ENCODE results near the gene CDKAL1.

Gene CDKAL1

GRCh38 chr6:21037453-21037852 is 503.2 kb downstream of the CDKAL1 start:
- no peak for DNase-seq (ENCODE audit: extremely low spot score)
- CTCF ChIA-PET, result no interaction called here
- POLR2A ChIA-PET, result no interaction called here
- no peak for TF ChIP-seq FOXM1 (IDR thresholded peaks at IDR 0.05; ENCODE audit: borderline replicate concordance)
- TF ChIP-seq FOXK2 (IDR thresholded peaks at IDR 0.05), result no peak
- no peak for TF ChIP-seq FOXA1 (IDR thresholded peaks at IDR 0.05)
- no peak for TF ChIP-seq BHLHE40 (IDR thresholded peaks at IDR 0.05; ENCODE audit: borderline replicate concordance)
- TF ChIP-seq NFRKB (IDR thresholded peaks at IDR 0.05), result no peak
- TF ChIP-seq PKNOX1 (IDR thresholded peaks at IDR 0.05), result no peak
- TF ChIP-seq ARNT (IDR thresholded peaks at IDR 0.05), result no peak
- no peak for TF ChIP-seq CTBP1 (IDR thresholded peaks at IDR 0.05; ENCODE audit: borderline replicate concordance)
- no peak for TF ChIP-seq ELF4 (IDR thresholded peaks at IDR 0.05)
- TF ChIP-seq LEF1 (IDR thresholded peaks at IDR 0.05; ENCODE audit: borderline replicate concordance), result no peak

GRCh38 chr6:21039926-21040325 is 505.7 kb downstream of the CDKAL1 start:
- CTCF ChIA-PET, result no interaction called here
- TF ChIP-seq HDGF (IDR thresholded peaks at IDR 0.05; ENCODE audit: borderline replicate concordance) (no peak), NFRKB (IDR thresholded peaks at IDR 0.05) (no peak), PKNOX1 (IDR thresholded peaks at IDR 0.05) (no peak), FOXK2 (IDR thresholded peaks at IDR 0.05) (no peak), TARDBP (IDR thresholded peaks at IDR 0.05) (no peak)
- no peak for DNase-seq (ENCODE audit: extremely low spot score)
- POLR2A ChIA-PET, result no interaction called here

GRCh38 chr6:21045135-21045700 is 511.0 kb downstream of the CDKAL1 start:
- no peak for DNase-seq (ENCODE audit: extremely low spot score)
- TF ChIP-seq TARDBP (IDR thresholded peaks at IDR 0.05), result no peak
- TF ChIP-seq L3MBTL2 (conservative IDR thresholded peaks at IDR 0.05), result no peak
- no peak for TF ChIP-seq ZNF384 (IDR thresholded peaks at IDR 0.05)
- no peak for TF ChIP-seq PKNOX1 (IDR thresholded peaks at IDR 0.05)
- no peak for TF ChIP-seq BHLHE40 (IDR thresholded peaks at IDR 0.05; ENCODE audit: borderline replicate concordance)
- no peak for TF ChIP-seq CTBP1 (IDR thresholded peaks at IDR 0.05; ENCODE audit: borderline replicate concordance)
- ChIA-PET CTCF (no interaction called here), POLR2A (no interaction called here)

GRCh38 chr6:21046276-21046675 is 512.0 kb downstream of the CDKAL1 start:
- ChIA-PET POLR2A (interaction anchor here (0.6 kb wide), 1 partner anchor 112 kb away, joined by 8 read pairs; no protein-coding TSS in a partner anchor), CTCF (no interaction called here)
- TF ChIP-seq FOXA1 (IDR thresholded peaks at IDR 0.05) (no peak), LEF1 (IDR thresholded peaks at IDR 0.05; ENCODE audit: borderline replicate concordance) (no peak), CTBP1 (IDR thresholded peaks at IDR 0.05; ENCODE audit: borderline replicate concordance) (no peak), L3MBTL2 (conservative IDR thresholded peaks at IDR 0.05) (no peak), ZNF384 (IDR thresholded peaks at IDR 0.05) (no peak), NFRKB (IDR thresholded peaks at IDR 0.05) (no peak), BHLHE40 (IDR thresholded peaks at IDR 0.05; ENCODE audit: borderline replicate concordance) (no peak), FOXM1 (IDR thresholded peaks at IDR 0.05; ENCODE audit: borderline replicate concordance) (no peak), TARDBP (IDR thresholded peaks at IDR 0.05) (no peak), SP1 (IDR thresholded peaks at IDR 0.05) (no peak), ELF4 (IDR thresholded peaks at IDR 0.05) (no peak), HDGF (IDR thresholded peaks at IDR 0.05; ENCODE audit: borderline replicate concordance) (no peak), SUZ12 (IDR thresholded peaks at IDR 0.05) (no peak), PKNOX1 (IDR thresholded peaks at IDR 0.05) (no peak)
- DNase-seq (ENCODE audit: extremely low spot score), result no peak

- ChIA-PET CTCF (no interaction called here), POLR2A (no interaction called here)
- no peak for TF ChIP-seq L3MBTL2 (conservative IDR thresholded peaks at IDR 0.05)
- TF ChIP-seq ELF4 (IDR thresholded peaks at IDR 0.05), result no peak
- no peak for DNase-seq (ENCODE audit: extremely low spot score)
Measured at GRCh38 chr6:21048047-21048446, 513.8 kb downstream of the CDKAL1 start.

- no peak for DNase-seq (ENCODE audit: extremely low spot score)
- CTCF ChIA-PET, result no interaction called here
- no peak for TF ChIP-seq CTBP1 (IDR thresholded peaks at IDR 0.05; ENCODE audit: borderline replicate concordance)
- no peak for TF ChIP-seq PKNOX1 (IDR thresholded peaks at IDR 0.05)
- no peak for TF ChIP-seq ARNT (IDR thresholded peaks at IDR 0.05)
- TF ChIP-seq L3MBTL2 (conservative IDR thresholded peaks at IDR 0.05), result no peak
- TF ChIP-seq LEF1 (IDR thresholded peaks at IDR 0.05; ENCODE audit: borderline replicate concordance), result no peak
- TF ChIP-seq FOXK2 (IDR thresholded peaks at IDR 0.05), result no peak
- TF ChIP-seq FOXA1 (IDR thresholded peaks at IDR 0.05), result no peak
- TF ChIP-seq HDGF (IDR thresholded peaks at IDR 0.05; ENCODE audit: borderline replicate concordance), result no peak
- no peak for TF ChIP-seq SUZ12 (IDR thresholded peaks at IDR 0.05)
- TF ChIP-seq ZNF384 (IDR thresholded peaks at IDR 0.05), result no peak
- POLR2A ChIA-PET, result no interaction called here
Measured at GRCh38 chr6:21049148-21049547, 514.9 kb downstream of the CDKAL1 start.
